ENCODE data around the gene GAPDHS.

- TF ChIP-seq CTCF (IDR thresholded peaks at IDR 0.05) (no peak), EZH2phosphoT487 (IDR thresholded peaks at IDR 0.05) (no peak)
These were observed 20.8 kb downstream of the GAPDHS start for GRCh38 chr19:35554076-35554475.
